ENCODE results near the gene SLC26A1.

SLC26A1 gene

GRCh38 chr4:997375-998071 is 4.3 kb upstream of the SLC26A1 start:
- no peak for DNase-seq

- DNase-seq = no peak
Observed at GRCh38 chr4:996997-997374, 3.8 kb upstream of the SLC26A1 start.

DNA sequence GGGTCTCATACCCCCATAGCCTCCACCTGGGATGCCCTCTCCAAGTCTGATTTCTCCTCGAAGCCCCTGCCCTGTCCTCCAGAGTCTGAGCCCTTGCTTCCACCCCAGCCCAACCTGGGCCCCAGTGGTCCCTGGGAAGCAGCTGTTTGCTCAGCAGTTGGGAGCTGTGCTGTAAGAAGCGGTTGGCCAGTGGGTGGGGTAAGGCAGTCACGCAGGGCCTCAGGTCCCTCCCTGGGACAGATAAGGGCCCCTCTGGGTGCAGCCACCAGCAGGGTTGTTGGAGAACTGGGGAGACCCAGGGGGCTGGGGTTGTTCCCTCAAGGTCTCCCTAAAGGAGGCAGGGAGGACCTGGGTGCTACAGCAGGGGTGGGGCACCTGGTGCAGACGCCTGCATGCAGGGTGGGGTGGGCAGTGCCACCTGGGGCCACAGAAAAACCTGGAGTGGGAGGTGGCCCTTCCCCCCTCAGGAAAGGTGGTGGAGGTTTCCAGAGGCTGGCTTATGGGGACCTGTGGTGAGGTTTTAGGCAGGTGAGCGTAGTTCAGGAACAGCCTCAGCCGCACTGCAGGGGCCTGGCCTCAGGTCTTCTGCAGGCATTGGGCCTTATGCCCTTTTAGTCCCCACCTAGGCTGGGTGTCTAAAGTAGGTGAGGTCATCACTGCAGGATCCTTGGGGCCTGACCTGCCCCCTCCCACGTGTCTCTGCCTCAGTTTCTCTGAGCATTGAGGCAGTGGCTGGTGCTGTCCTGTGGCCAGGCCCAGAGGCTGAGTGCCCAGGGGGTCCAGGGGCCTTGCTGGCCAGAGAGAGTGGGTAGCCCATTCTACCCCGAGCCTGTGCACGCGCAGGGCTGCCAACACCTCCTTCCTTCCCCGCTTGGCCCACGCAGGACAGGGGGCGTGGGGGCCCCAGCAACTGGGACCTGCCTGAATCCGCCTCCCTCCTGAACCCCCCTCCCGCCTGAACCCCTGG is 3.1 kb upstream of the SLC26A1 start:
- DNase-seq = no peak

GRCh38 chr4:995311-996026 is 2.3 kb upstream of the SLC26A1 start:
- DNase-seq = no peak

- no peak for DNase-seq
Observed at GRCh38 chr4:992297-993110, 700 bp downstream of the SLC26A1 start.

- DNase-seq = no peak
Observed at GRCh38 chr4:991451-992296, 1.5 kb downstream of the SLC26A1 start.

DNA sequence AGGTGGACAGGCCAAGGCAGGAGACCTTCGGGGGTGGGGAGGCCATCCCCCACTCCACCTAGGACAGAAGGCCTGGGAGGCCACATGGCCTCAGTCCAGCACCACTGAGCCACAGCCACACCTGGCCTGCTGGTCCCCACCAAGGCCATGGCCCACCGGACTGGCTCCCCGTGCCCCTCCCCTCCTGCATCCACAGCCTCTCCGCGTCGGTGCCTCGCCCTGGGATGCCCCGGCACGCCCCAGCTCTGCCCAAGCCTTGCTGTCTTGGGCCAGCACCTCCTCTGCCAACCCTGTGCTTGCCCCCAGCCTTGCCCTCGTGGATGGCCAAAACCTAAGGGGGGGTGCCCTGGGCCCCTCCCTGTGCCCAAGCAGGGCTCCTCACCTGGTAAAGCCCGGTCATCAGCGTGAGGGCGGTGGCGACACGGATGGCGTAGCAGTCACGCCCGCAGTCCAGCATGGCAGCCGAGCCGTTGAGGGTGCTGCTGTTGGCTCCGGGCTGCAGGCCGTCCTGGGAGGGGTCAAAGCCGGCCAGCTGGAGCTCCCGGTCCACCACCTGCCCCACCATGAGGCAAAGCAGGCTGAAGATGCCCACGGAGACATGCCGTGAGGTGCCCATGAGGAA is 2.3 kb downstream of the SLC26A1 start:
- DNase-seq = no peak

DNA sequence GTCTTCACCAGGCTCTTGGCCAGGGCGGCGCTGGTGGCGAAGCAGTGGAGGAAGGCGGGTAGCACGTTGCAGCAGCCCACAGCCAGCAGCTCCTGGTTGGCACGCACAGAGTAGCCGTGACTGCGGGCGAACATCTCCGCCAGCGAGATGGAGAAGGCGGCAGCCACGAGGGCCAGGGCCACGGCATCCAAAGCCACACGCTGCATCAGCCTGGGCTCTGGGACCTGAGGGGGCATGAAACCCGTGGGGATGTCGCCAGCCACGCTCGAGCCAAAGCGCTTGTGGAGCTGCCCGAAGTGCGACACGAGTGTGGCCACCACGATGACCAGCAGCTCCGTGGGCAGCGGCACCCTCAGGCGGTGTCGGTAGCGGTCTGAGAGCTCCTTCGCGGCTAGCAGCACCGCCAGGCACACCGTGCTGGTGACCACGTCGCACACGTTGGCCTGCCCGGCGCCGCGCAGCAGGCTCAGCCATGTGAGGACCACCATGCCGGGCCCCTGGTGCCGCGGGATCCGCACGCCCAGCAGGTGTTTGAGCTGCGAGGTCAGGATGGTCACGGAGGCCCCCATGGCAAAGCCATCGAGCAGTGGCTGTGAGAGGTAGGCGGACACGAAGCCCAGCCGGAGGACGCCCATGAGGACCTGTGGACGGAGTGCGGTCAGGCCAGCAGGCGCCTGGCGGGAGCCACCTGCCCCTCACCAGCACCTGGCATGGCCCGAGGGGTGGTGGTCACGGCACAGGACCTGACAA is 3.3 kb downstream of the SLC26A1 start:
- no peak for DNase-seq

DNA sequence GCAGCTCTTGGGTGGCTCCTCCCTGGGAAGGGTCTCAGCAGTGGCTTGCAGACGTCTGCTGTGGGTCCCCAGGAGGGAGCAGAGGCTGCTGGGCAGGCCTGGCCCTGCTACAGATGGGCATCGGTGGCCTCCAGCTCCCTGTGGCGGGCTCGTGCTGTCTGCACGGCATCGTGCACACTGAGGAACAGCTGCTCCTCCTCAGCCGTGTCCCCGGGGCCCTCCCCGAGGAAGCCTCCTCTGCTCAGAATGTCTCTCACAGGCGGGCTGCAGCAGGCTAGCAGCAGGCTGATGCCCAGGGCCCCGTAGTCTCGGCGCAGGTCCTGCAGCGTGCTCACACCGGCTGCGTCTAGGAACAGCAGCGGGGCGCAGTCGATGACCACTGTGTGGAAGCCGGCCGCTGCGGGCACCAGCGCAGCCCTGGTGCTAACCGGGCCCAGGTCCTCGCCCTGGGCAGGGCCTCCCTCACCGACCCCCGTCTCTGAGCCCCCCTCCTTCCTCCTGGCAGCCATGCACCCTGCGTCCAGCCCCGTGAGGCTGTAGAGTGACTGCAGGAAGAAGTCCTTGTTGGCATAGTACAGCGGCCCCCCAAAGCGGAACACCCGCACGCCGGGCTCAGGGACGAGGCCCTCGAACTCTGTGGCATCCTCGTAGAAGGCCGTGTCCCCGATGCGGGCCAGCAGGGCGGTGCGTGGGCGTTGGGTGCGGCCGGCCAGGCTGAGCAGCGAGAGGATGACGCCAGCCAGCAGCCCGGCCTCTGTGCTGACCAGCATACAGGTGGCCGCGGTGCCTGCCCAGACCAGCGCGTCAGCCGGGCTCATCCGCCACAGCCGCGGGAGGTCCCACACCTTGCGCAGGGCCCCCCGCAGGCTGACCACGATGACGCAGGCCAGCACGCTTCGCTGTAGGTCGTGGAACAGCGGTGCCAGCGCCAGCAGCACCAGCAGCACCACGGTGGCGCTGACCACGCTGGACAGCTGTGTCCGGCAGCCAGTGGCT is 4.2 kb downstream of the SLC26A1 start:
- no peak for DNase-seq

GRCh38 chr4:987624-988513 is 5.3 kb downstream of the SLC26A1 start:
- no peak for DNase-seq

- DNase-seq = peak; percentile 25
Observed at GRCh38 chr4:986879-987623, 6.2 kb downstream of the SLC26A1 start, which contains the start of gene IDUA. TSS of gene IDUA (plus strand) at chr4:987044. CDS start at chr4:987085, 41 bp downstream.

- DNase-seq = no peak
Observed at GRCh38 chr4:986428-986878, 6.8 kb downstream of the SLC26A1 start.

DNA sequence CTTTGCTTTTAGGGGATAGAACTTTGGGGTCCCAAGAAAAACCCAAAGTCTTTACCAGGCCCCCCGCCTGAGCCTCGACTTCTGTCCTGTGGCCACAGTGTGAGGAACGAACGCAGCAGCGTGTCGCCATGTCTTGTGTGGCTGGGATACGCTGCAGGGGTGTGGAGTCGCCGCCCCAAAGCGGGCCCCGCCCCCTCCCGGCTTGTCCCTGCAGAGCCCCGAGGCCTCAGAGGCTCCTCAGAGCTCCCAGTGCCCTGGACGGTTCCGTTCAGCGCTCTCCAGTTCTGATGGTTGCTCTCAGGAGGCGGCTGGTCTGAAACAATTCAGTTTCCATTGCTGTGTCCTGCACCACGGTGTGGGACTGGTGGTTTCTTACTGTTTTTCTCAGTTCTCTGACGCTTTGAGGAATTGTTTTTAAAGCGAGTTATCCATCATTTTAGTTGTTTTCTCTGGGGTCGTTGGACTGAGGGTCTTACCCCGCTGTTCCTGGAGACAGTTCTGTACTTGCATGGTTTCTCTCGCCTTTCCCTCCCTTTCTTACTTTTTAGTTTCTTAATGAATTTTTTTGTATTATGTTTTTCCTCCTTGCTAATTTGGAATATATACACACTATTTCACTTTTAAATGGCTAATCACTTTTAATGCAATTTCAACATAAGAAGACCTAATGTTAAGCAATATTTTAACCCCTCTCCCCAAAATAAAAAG is 7.9 kb downstream of the SLC26A1 start:
- DNase-seq = no peak

DNA sequence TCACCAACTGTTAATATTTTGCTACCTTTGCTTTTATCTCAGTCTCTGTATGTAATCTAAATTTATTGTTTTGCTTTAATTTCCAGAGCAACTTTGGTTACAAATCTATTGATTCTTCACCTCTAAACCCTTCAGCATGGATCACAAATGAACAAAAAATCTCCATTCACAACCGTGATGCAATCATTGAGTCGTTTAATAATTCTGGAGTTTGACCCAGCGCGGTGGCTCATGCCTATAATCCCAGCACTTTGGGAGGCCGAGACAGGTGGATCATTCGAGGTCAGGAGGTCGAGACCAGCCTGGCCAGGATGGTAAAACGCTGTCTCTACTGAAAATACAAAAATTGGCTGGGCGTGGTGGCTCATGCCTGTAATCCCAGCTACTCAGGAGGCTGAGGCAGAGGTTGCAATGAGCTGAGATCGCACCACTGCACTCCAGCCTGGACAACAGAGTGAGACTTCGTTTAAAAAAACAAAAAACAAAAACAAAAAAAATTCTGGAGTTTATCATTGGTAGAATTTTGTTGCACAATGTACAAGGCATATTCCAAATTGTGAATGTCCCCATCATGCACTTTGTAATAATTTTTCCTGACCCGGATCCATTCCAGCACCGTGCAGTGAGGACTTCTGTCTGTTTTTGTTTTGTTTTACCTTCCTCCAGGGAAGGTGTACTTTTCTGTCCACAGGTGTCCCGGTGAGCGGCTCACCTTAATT is 8.7 kb downstream of the SLC26A1 start:
- DNase-seq = no peak

DNA sequence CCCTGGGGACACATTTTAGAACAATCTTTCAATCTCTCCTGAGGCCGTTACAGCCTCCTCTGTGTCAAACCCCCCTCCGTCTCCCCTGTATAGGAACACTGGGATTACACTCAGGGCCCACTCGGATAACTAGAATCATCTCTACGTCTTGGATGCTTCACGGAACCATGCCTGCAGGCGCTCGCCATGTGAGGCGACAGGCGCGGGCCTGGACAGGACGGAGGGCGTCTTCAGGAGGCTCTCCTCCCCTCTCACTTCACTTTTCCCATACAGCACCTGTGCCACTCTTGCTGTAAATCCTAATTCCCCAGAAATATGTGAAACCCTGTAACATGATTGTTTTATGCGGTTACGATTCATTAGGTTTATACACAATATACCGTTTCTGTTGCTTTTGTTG is 10.4 kb downstream of the SLC26A1 start:
- DNase-seq = no peak

DNA sequence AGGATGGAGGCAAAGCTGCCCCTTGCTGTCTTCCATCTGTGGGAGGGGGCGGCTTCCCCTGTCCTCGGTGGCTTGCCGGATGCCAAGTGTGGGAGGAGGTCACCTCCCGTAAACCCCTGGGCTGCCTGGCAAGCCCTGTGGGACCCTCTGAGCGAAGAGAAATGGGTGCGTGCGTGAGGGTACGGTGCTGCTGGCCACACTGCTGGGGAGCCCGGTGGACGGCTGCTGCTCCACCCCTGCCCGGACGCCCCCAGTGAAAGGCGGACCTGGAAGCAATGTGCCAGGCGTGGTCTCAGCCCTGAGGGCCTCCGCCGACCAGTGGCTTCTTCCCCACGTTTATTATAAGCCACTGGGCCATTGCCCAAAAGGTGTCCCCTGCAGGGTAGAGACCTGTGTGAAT is 10.9 kb downstream of the SLC26A1 start:
- no peak for DNase-seq
